Measurements from ENCODE around the gene MESD.

The MESD gene

DNA sequence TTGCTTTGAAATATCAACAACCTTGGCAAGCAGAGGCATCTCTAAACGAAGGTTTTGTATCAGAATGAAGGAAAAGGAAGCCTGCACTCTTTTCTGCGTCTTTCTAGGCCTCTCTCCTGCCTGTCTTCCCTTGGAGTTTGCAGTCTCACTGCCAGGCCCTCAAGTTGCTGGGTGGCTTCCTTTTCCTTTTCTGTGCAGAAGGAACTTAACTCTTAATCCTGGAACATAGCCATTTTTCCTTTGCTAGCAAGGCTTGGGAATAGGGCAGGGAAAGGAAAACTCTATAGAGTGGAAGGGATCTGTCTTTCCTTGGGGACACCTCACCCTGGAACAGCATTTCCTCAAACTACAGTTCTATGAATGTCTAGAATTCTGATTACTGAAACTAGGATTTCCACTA lies 43.9 kb upstream of the MESD start:
- H4K20me1 ChIP-seq (ENCODE audit: insufficient read depth, low read length) = no peaks in the 10 kb centered on the region
- H3K4me1 ChIP-seq (ENCODE audit: low read length) = peaks cover 20% of the 10 kb centered on the region
- H3K4me2 ChIP-seq (ENCODE audit: low read length) = no peak overlapping the region
- H3K79me2 ChIP-seq (ENCODE audit: low read length) = no peaks in the 10 kb centered on the region
- H3K36me3 ChIP-seq (replicated peaks; ENCODE audit: low read depth, low read length) = peaks cover 7% of the 10 kb centered on the region
- H3K9me3 ChIP-seq (ENCODE audit: insufficient read depth, low read length) = peaks cover 8% of the 10 kb centered on the region; the same call in 1 of the 2 replicates
- H3K4me3 ChIP-seq (ENCODE audit: low read length) = no peak overlapping the region
- H3K27me3 ChIP-seq (ENCODE audit: low read depth, low read length) = peaks cover 3% of the 10 kb centered on the region; the same call in 1 of the 2 replicates
- no peak overlapping the region for H3K27ac ChIP-seq (ENCODE audit: low read length)
- H3K9ac ChIP-seq (ENCODE audit: low read length) = no peak overlapping the region
- TF ChIP-seq CTCF (IDR thresholded peaks at IDR 0.05; ENCODE audit: low read depth, low read length) = no peak
- TF ChIP-seq EZH2phosphoT487 (IDR thresholded peaks at IDR 0.05; ENCODE audit: low read depth) = no peak
- no peak overlapping the region for H2AFZ ChIP-seq (ENCODE audit: low read depth, low read length)

- H3K27ac ChIP-seq (ENCODE audit: low read length) = no peak overlapping the region
- H3K4me1 ChIP-seq (ENCODE audit: low read length) = peaks cover 20% of the 10 kb centered on the region
- H3K79me2 ChIP-seq (ENCODE audit: low read length) = no peaks in the 10 kb centered on the region
- no peak for TF ChIP-seq CTCF (IDR thresholded peaks at IDR 0.05; ENCODE audit: low read depth, low read length)
- no peak for TF ChIP-seq EZH2phosphoT487 (IDR thresholded peaks at IDR 0.05; ENCODE audit: low read depth)
- no peak overlapping the region for H3K9ac ChIP-seq (ENCODE audit: low read length)
- no peak overlapping the region for H3K4me2 ChIP-seq (ENCODE audit: low read length)
- H4K20me1 ChIP-seq (ENCODE audit: insufficient read depth, low read length) = no peaks in the 10 kb centered on the region
- no peak overlapping the region for H2AFZ ChIP-seq (ENCODE audit: low read depth, low read length)
- no peak overlapping the region for H3K4me3 ChIP-seq (ENCODE audit: low read length)
- H3K9me3 ChIP-seq (ENCODE audit: insufficient read depth, low read length) = peaks cover 8% of the 10 kb centered on the region; the same call in 1 of the 2 replicates
- H3K36me3 ChIP-seq (replicated peaks; ENCODE audit: low read depth, low read length) = peaks cover 7% of the 10 kb centered on the region
- H3K27me3 ChIP-seq (ENCODE audit: low read depth, low read length) = peaks cover 3% of the 10 kb centered on the region; the same call in 1 of the 2 replicates
Observed at GRCh38 chr15:81032818-81033217, 43.2 kb upstream of the MESD start.

- no peak for TF ChIP-seq CTCF (IDR thresholded peaks at IDR 0.05; ENCODE audit: low read depth, low read length)
- TF ChIP-seq EZH2phosphoT487 (IDR thresholded peaks at IDR 0.05; ENCODE audit: low read depth) = no peak
- Histone ChIP-seq H3K9ac (ENCODE audit: low read length) (no peak overlapping the region), H3K79me2 (ENCODE audit: low read length) (no peaks in the 10 kb centered on the region), H3K4me1 (ENCODE audit: low read length) (peaks cover 20% of the 10 kb centered on the region), H3K9me3 (ENCODE audit: insufficient read depth, low read length) (peaks cover 8% of the 10 kb centered on the region; the same call in 1 of the 2 replicates), H3K4me3 (ENCODE audit: low read length) (no peak overlapping the region), H3K27ac (ENCODE audit: low read length) (no peak overlapping the region), H2AFZ (ENCODE audit: low read depth, low read length) (no peak overlapping the region), H4K20me1 (ENCODE audit: insufficient read depth, low read length) (no peaks in the 10 kb centered on the region), H3K4me2 (ENCODE audit: low read length) (no peak overlapping the region), H3K36me3 (replicated peaks; ENCODE audit: low read depth, low read length) (peaks cover 7% of the 10 kb centered on the region), H3K27me3 (ENCODE audit: low read depth, low read length) (peaks cover 3% of the 10 kb centered on the region; the same call in 1 of the 2 replicates)
Observed at GRCh38 chr15:81032355-81032754, 42.7 kb upstream of the MESD start.

- Histone ChIP-seq H3K79me2 (ENCODE audit: low read length) (no peaks in the 10 kb centered on the region), H4K20me1 (ENCODE audit: insufficient read depth, low read length) (no peaks in the 10 kb centered on the region), H3K9me3 (ENCODE audit: insufficient read depth, low read length) (peaks cover 8% of the 10 kb centered on the region; the same call in 1 of the 2 replicates), H3K9ac (ENCODE audit: low read length) (no peak overlapping the region), H3K4me3 (ENCODE audit: low read length) (no peak overlapping the region), H3K36me3 (replicated peaks; ENCODE audit: low read depth, low read length) (peaks cover 7% of the 10 kb centered on the region), H3K4me2 (ENCODE audit: low read length) (no peak overlapping the region), H2AFZ (ENCODE audit: low read depth, low read length) (no peak overlapping the region), H3K4me1 (ENCODE audit: low read length) (peaks cover 30% of the 10 kb centered on the region), H3K27me3 (ENCODE audit: low read depth, low read length) (peaks cover 3% of the 10 kb centered on the region; the same call in 1 of the 2 replicates), H3K27ac (ENCODE audit: low read length) (no peak overlapping the region)
- TF ChIP-seq EZH2phosphoT487 (IDR thresholded peaks at IDR 0.05; ENCODE audit: low read depth) (no peak), CTCF (IDR thresholded peaks at IDR 0.05; ENCODE audit: low read depth, low read length) (no peak)
Observed at GRCh38 chr15:81031203-81031602, 41.6 kb upstream of the MESD start.
